Kidney capillary endothelial cell (primary cell): ENCODE results near the gene PRRT1B.
A peak's percentile ranks its signal among the peaks of the same experiment; 100 is the strongest.
"Not testable (repeated sequence)": the region's sequence is repeated elsewhere in the genome, so short reads cannot be mapped to it uniquely, and the experiment has no call there.

Source experiments
- DNase-seq: peaks from one replicate; pipeline ENCODE4 v3.0.0-alpha.2; 2018; ENCODE audit warnings: low spot score

Gene PRRT1B

GRCh38 chr9:131522257-131523085 lies 22.9 kb upstream of the PRRT1B start:
- DNase-seq = no peak

GRCh38 chr9:131523086-131523388 lies 22.3 kb upstream of the PRRT1B start:
- no peak for DNase-seq

DNA sequence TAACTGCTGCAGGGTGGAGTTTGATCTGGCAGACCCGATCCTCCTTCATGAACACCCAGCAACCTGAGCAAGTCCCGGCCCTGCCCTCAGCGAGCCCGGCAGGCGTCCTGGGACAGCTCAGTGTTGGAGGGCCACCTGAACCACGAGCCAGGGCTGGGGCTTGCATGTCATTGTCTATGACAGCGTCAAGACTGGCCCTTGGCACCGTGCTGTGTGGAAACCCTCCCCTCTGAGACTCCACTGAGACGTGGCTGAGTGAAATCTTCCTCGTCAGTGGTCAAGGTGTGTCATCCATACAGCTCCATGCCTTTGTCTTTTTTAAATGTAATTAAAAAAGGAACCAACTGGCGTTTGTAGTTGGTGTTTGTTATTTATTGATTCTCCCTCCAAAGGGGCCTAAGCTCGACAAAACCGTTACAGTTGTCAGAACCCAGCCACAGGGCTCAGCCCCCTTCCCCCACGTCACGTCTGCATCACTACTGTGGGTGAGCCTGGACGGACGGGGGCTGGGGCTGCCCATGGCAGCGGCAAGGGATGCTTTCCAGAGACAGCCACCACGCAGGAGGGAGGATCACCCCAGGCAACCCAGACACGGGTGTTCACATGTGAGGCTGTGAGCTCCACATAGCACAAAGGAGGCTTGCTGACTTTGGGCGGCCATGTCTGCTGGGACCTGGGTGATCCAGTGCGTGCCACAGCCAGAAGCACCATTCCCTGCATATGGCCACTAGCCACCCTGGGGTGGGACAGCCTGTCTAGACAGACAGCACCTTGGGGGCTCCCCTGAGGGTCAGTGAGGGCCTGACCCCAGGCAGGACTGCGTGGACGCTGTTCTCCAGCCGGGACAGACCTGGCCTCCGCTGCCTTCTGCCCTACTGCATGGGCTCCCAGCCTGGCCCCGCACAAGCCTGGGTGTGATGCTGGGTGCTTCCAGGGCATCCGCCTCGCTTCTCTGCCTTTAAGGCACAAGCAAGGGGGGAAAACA lies 21.6 kb upstream of the PRRT1B start:
- no peak for DNase-seq

GRCh38 chr9:131524665-131525315 lies 20.5 kb upstream of the PRRT1B start:
- no peak for DNase-seq

- no peak for DNase-seq
Observed at GRCh38 chr9:131525643-131526565, 19.4 kb upstream of the PRRT1B start.

GRCh38 chr9:131528186-131528585 lies 17.1 kb upstream of the PRRT1B start:
- DNase-seq = no peak

DNA sequence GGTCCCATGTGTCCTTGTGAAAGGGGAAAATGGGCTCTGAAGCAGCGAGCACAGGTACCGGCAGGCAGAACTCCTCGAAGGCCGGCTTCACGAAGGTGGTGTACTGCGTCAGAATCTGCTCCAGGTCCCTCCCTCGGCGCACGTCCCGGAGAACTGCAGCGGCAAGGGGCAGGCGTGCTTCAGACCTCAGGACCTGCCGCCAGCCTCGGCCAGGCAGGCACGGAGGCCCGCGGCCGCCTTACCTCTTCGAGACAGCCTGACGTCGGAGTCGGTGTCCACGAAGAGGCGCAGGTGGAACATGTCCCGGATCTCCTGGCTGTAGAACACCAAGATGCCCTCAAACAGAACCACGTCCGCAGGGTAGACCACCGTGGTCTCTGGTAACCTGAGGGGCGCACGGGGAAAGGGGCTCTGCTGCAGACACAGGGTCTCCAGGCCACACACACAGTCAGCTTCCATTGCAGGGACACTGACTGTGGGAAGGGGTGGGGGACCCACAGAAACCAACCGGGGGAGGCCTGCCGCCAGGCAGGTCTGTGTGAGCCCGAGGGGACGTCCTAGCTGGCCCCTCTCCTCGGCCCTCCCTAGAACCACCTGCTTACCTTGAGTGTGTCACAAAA lies 16.3 kb upstream of the PRRT1B start:
- no peak for DNase-seq

DNA sequence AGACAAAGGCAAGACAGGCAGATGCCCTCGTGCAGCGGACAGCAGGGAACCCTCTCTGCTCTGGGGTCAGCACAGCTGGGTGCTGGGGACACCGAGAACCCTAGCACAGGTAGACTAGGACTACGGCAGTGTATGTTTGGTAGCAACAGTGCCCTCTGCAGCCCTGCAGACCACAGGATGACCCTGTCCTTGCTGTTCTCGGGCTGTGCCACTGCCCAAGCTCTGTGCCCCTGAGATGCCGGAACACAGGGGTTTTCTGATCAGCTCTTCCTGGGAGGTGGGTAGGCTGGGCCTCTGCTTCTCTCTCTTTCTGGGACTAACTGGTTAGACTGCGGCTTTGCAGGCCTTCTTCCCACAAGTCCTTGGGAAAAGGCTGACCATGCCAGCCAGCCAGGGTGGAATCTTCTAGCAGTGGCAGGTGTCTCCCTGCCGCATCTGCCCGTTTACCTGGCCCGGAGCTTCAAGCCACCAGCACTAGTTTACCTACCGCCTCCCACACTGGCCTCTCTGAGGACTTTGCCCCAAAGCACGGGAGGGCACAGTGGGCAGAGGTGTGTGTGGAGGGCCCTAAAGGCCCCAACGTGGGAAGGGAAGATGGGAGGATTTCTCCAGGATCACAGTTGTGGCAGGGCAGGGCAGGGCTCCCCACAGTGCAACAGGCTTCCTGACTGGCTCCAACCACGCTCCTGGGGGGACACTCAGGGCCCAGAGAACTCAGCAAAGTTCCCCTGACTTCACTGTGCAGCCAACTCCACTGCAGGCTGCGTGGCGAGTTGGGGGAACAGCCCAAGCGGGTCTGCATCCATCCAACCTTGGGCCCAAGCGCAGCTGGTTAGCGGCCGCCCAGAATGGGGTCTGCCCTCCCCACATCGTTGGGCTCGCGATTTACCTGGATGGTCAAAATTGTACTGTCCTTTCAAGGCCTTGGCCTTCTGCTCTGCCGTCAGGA lies 15.5 kb upstream of the PRRT1B start:
- no peak for DNase-seq

GRCh38 chr9:131530546-131530919 lies 14.8 kb upstream of the PRRT1B start:
- no peak for DNase-seq

DNA sequence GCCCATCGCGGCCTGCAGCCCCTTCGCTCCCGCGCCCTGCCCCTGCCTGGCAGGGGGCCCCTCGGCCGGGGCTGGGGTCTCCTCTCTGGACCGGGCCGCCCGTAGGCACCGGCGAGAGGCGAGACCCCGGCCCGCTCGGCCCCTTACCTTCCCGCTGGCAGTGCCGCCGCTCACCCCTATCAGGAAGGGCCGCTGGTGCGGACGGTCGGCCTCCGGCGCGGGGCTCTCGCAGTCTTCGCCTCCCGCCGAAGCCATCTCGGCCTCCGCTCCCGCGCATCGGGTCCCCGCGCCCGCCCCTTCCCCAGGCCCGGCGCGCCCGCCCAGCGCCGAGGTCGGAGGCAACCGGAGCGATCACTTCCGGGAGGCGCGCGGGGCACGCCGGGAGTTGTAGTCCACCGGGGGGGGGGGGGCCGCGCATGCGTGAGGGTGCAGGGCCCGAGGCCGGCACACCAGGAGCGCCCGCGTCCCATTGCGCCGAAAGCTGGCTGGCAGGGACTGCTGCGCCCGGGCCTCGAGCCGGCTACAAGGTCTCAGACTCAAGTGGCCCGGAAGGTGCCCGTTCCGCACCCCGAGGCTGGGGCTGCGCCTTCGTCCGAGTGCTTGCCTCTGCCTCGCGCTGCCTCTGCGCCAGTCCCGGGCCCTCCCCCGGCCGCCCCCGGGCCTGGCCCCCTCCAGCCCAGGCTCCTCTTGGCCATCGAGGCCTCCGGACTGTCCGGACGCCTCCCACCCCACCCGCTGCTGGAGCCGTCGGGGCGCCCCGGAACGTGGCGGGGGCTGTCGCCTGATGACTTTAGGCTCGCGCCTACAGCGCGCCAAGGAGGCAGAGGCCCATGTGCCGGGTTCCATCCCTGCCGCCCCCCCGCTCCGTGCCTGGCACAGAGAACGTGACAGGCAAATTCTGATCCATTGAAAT lies 14.1 kb upstream of the PRRT1B start, which contains the start of gene UCK1:
Gene UCK1, minus strand, starts transcription at position 344 of the 913 bp plus-strand sequence. Its CDS starts 89 bp downstream, at position 255.
- DNase-seq = peak; percentile 63

DNA sequence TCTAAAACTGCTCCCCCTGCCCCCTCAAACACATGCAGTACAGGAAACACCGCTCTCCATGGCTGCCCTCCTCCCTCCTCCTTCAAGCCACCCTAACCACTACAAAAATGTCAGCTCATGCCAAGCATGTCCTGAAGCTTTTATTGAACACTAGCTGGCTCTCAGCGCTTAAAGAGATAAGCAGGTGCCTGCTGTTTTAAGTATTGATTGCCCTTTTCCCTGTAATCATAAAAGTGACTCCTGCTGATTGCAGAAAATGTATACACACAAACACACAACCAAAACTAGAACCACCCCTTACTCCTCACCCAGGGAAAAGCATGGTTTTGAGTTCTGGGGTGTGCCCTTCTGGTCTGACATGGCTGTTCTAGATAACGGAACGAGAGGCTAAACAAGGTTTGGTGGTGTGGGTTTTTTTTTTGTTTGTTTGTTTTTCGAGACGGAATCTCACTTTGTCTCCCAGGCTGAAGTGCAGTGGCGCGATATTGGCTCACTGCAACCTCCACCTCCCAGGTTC lies 10.5 kb upstream of the PRRT1B start:
- no peak for DNase-seq

DNA sequence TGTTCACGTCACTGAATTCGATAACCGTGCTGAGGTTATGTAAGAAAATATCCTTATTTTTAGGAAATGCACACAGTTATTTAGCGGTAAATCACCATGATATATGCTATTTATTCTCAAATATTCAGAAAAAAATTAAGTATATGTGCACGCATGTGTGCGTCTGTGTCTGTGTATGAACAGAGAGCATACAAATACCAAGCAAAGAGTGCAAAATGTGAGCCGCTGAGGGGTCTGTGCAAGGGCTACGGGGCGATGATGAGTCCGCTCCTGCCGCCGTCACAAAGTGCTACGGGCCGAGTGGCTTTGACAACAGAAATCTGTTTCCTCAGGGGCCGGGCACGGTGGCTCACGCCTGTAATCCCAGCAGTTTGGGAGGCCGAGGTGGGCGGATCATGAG lies 7.4 kb upstream of the PRRT1B start:
- no peak for DNase-seq

DNA sequence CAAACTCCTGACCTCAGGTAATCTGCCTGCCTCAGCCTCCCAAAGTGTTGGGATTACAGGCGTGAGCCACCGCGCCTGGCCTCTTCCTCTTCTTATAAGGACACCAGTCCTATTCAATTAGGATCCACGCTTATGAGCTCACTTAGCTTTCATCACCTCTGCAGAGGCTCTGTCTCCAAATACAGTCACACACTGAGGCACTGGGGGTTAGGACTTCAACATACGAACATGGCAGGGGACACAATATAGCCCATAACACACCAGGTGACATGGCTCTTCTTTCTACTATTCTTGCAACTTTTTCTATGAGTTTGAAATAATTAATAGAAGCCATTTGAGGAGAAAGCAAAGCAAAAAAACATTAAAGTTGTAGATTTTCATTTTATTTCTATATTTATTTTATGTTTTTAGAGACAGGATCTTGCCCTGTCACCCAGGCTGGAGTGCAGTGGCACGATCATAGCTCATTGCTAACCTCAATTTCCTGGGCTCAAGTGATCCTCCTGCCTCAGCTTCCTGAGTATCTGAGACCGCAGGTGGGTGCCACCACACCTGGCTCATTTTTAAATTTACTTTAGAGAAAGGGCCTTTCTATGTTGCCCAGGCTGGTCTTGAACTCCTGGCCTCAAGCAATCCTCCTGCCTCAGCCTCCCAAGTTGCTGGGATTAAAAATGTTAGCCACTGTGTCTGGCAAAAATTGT lies 6.0 kb upstream of the PRRT1B start:
- DNase-seq = no peak

GRCh38 chr9:131543141-131543540 lies 2.2 kb upstream of the PRRT1B start:
- DNase-seq = no peak

- DNase-seq = no peak
Observed at GRCh38 chr9:131545786-131546335, 538 bp downstream of the PRRT1B start.

- DNase-seq = no peak
Observed at GRCh38 chr9:131546336-131547084, 1.2 kb downstream of the PRRT1B start.

GRCh38 chr9:131549186-131549585 lies 3.9 kb downstream of the PRRT1B start:
- not testable (repeated sequence) for DNase-seq
